ENCODE data around the gene CCNB2.

CCNB2 gene

GRCh38 chr15:59169251-59169708 lies 64.3 kb downstream of the CCNB2 start:
- DNase-seq, result no peak

- DNase-seq, result no peak
Observed at GRCh38 chr15:59170295-59171066, 65.5 kb downstream of the CCNB2 start.

- no peak for DNase-seq
Observed at GRCh38 chr15:59171067-59171397, 66.1 kb downstream of the CCNB2 start.

- DNase-seq, result no peak
Observed at GRCh38 chr15:59172289-59172901, 67.4 kb downstream of the CCNB2 start.

- no peak for DNase-seq
Observed at GRCh38 chr15:59173194-59173593, 68.2 kb downstream of the CCNB2 start.

GRCh38 chr15:59174151-59174834 lies 69.3 kb downstream of the CCNB2 start:
- no peak for DNase-seq

Measured in NCI-H446 treated with DMSO at 0.1 percent for 48 hours (cell line).